GM12878 (cell line): ENCODE results near the gene ELL2. TPM values are rescaled to one million over a fixed set of nuclear protein-coding genes. Genes with fewer than 3 reads are reported as not detected.

Experiments used
- ATAC-seq: fragments of 200-7000 bp; cut with Tn5 transposase; 3 replicates; pipeline ENCODE4 v1.9.1; 2020; ENCODE audit warnings: mild to moderate bottlenecking, moderate library complexity
- BruUV-seq: library from RNA; stranded (reverse); fragments of 400-500 nt; replicated peaks from 2 replicates; lab custom pipeline; 2021; lab: Mats Ljungman, UMichigan
- CTCF ChIA-PET: fragments of 300-600 bp; sonication (Branson Sonifier 250); formaldehyde crosslinking; extraction: SDS; loops from one replicate; lab custom pipeline; 2021; ENCODE audit warnings: inconsistent platforms; lab: Yijun Ruan, JAX
- POLR2A ChIA-PET: fragments of 350-600 bp; formaldehyde crosslinking; extraction: SDS; loops from one replicate; lab custom pipeline; 2021; ENCODE audit warnings: inconsistent platforms; lab: Charles Lee
- RAD21 ChIA-PET: fragments of 300-600 bp; sonication (Branson Sonifier 250); formaldehyde crosslinking; loops from one replicate; lab custom pipeline; 2023; ENCODE audit warnings: antibody characterized with exemption; ENCODE audit not compliant: unreplicated experiment; lab: Charles Lee
- SMC1A ChIA-PET: fragments of 300-600 bp; sonication (Branson Sonifier 250); formaldehyde crosslinking; loops from one replicate; lab custom pipeline; 2023; ENCODE audit not compliant: unreplicated experiment, uncharacterized antibody; lab: Charles Lee
- DNase-seq: peaks from one replicate; pipeline ENCODE4 v3.0.0-alpha.2; 2011; ENCODE audit warnings: low read depth, low spot score
- FAIRE-seq: peaks from 3 replicates; lab custom pipeline; 2011; peaks lifted over from hg19 to GRCh38; lab: Jason Lieb, UNC
- H2AFZ ChIP-seq: 2 replicates; pipeline ENCODE4 v1.6.0; 2011; ENCODE audit warnings: low read depth, low read length, control low read depth; ENCODE audit not compliant: control insufficient read depth
- H3K27ac ChIP-seq: 2 replicates; pipeline ENCODE4 v1.5.1; 2011; ENCODE audit warnings: control low read depth; ENCODE audit not compliant: control insufficient read depth, insufficient read depth
- H3K27me3 ChIP-seq, 2 experiments: replicated peaks in 1 of 2; 2 replicates each; pipeline versions ENCODE4 v1.6.0 to v1.6.1; 2011; ENCODE audit warnings: low read length in 1 of 2; ENCODE audit not compliant: control insufficient read depth in 2 of 2, insufficient read depth in 2 of 2
- H3K36me3 ChIP-seq, 2 experiments: 2 replicates each; pipeline ENCODE4 v1.5.1; 2011; ENCODE audit warnings: low read length in 1 of 2; ENCODE audit not compliant: control insufficient read depth in 2 of 2, insufficient read depth in 2 of 2
- H3K4me1 ChIP-seq: 2 replicates; pipeline ENCODE4 v1.6.1; 2011; ENCODE audit warnings: mild to moderate bottlenecking, low read length, moderate library complexity, mixed read lengths; ENCODE audit not compliant: control insufficient read depth, insufficient read depth
- H3K4me2 ChIP-seq: 2 replicates; pipeline ENCODE4 v1.6.0; 2011; ENCODE audit warnings: control low read depth; ENCODE audit not compliant: control insufficient read depth, insufficient read depth
- H3K4me3 ChIP-seq: fragments of 200-600 bp; sonication (generic); 2 replicates; pipeline ENCODE4 v1.5.1; 2016
- H3K79me2 ChIP-seq: 2 replicates; pipeline ENCODE4 v1.6.0; 2011; ENCODE audit warnings: low read length; ENCODE audit not compliant: control insufficient read depth, insufficient read depth
- H3K9ac ChIP-seq: 2 replicates; pipeline ENCODE4 v1.8.0; 2011; ENCODE audit warnings: low read length, control low read depth, mixed read lengths; ENCODE audit not compliant: control insufficient read depth, insufficient read depth
- H3K9me3 ChIP-seq: replicated peaks from 3 replicates; pipeline ENCODE4 v1.5.1; 2011; ENCODE audit warnings: mild to moderate bottlenecking, low read length; ENCODE audit not compliant: control insufficient read depth, insufficient read depth
- H4K20me1 ChIP-seq: 2 replicates; pipeline ENCODE4 v1.6.0; 2011; ENCODE audit not compliant: control insufficient read depth, insufficient read depth
- CEBPZ ChIP-seq: fragments of 150-350 bp; IDR thresholded peaks from 2 replicates; pipeline ENCODE4 v1.6.1; 2016; ENCODE audit warnings: low read depth, low read length
- MAX ChIP-seq: IDR thresholded peaks from 2 replicates; pipeline ENCODE4 v1.6.1; 2012; ENCODE audit warnings: low read depth, low read length, improper control_type of control experiment
- MLLT1 ChIP-seq: fragments of 450-650 bp; IDR thresholded peaks from 2 replicates; pipeline ENCODE4 v1.6.1; 2016; ENCODE audit warnings: mild to moderate bottlenecking
- MTA3 ChIP-seq: IDR thresholded peaks from 2 replicates; pipeline ENCODE4 v1.6.1; 2012; ENCODE audit warnings: low read length, inconsistent platforms, borderline replicate concordance
- MYB ChIP-seq: fragments of 150-350 bp; IDR thresholded peaks from 2 replicates; pipeline ENCODE4 v1.6.1; 2014; ENCODE audit warnings: mild to moderate bottlenecking, low read depth, low read length, borderline replicate concordance
- PML ChIP-seq: IDR thresholded peaks from 2 replicates; pipeline ENCODE4 v1.6.1; 2012; ENCODE audit warnings: low read length, inconsistent platforms
- PRDM15 ChIP-seq: fragments of 450-650 bp; formaldehyde crosslinking; IDR thresholded peaks from 2 replicates; pipeline ENCODE4 v1.4.0; 2020; ENCODE audit warnings: mild to moderate bottlenecking, moderate library complexity
- SMAD5 ChIP-seq: IDR thresholded peaks from 2 replicates; pipeline ENCODE4 v1.6.1; 2016; ENCODE audit warnings: antibody characterized with exemption, low read depth
- TBL1XR1 ChIP-seq: IDR thresholded peaks from 2 replicates; pipeline ENCODE4 v1.6.1; 2012; ENCODE audit warnings: low read depth, low read length, improper control_type of control experiment
- YBX1 ChIP-seq: fragments of 450-650 bp; IDR thresholded peaks from 2 replicates; pipeline ENCODE4 v1.6.1; 2016; ENCODE audit warnings: antibody characterized with exemption
- ZBTB11 ChIP-seq: fragments of 450-650 bp; formaldehyde crosslinking; IDR thresholded peaks from 2 replicates; pipeline ENCODE4 v1.5.0; 2022; ENCODE audit warnings: mild to moderate bottlenecking, missing genetic modification characterization
- ZNF217 ChIP-seq: fragments of 450-650 bp; IDR thresholded peaks from 2 replicates; pipeline ENCODE4 v1.6.1; 2017; ENCODE audit warnings: antibody characterized with exemption, mild to moderate bottlenecking
- WGBS: methylation state at CpG from one replicate; pipeline ENCODE4 v1.1.6; 2016; ENCODE audit warnings: low lambda C conversion rate; ENCODE audit not compliant: insufficient replicate concordance, insufficient coverage; ENCODE audit errors: missing lambda C conversion rate; 5-methylcytosine and 5-hydroxymethylcytosine counted together
- in situ Hi-C: fragments of 300-500 bp; cut with MboI; formaldehyde crosslinking; loops from 9 replicates; pipeline ENCODE4 v1.14.3; 2018; ENCODE audit warnings: mixed read lengths
- intact Hi-C: fragments of 100-400 bp; cut with micrococcal nuclease; formaldehyde crosslinking; loops from one replicate; pipeline ENCODE4 v1.14.2; 2022; ENCODE audit not compliant: unreplicated experiment
- polyA plus RNA-seq, 11 experiments: library from polyadenylated mRNA; depleted of rRNA in 4 of 11; unstranded in 6 of 11; stranded (reverse) in 5 of 11; fragments of >200 nt; fragmentation: Nextera tagmentation in 4 of 11; fragmentation: Illumina TruSeq in 1 of 11; extraction: Ambion mirVana in 4 of 11; extraction: Trizol in 1 of 11; gene quantifications; 1 replicate in 1 of 11; 2 replicates in 10 of 11; pipeline versions ENCODE4 v1.2.1 to v1.2.3, GENCODE V29; 2011 to 2016; ENCODE audit warnings: inconsistent platforms in 2 of 11, missing spikeins in 2 of 11, low read depth in 1 of 11
- total RNA-seq, 4 experiments: library from RNA; depleted of rRNA in 3 of 4; stranded (reverse); fragments of >200 nt in 3 of 4; fragmentation: Illumina TruSeq in 1 of 4; extraction: Trizol in 1 of 4; gene quantifications; 2 replicates each; pipeline versions ENCODE4 v1.2.1 to v1.2.3, GENCODE V29; 2013 to 2021

ELL2 gene
- total and polyA plus RNA-seq, 10 of the 15 experiments (the other 5 are each of a cell fraction or from before 2014, with no cell fraction given): 24.2 to 91.4 (median 57.4) TPM

- SMC1A ChIA-PET: interaction anchor here (0.8 to 4.2 kb wide), 13 partner anchors 9 to 441 kb away, joined by 3 to 55 read pairs (median 4); no protein-coding TSS in a partner anchor
- DNase-seq (no peak), ATAC-seq (no peak), FAIRE-seq (no peak)
- no peaks in the 10 kb centered on the region for H3K79me2 ChIP-seq
- POLR2A ChIA-PET: no interaction called here
- intact Hi-C loops: no loop called here
- no peak overlapping the region for H3K4me3 ChIP-seq
- H3K9me3 ChIP-seq: no peaks in the 10 kb centered on the region
- no peaks in the 10 kb centered on the region for H3K4me1 ChIP-seq
- in situ Hi-C loops: no loop called here
- no peak overlapping the region for H3K9ac ChIP-seq
- no TSS peak for BruUV-seq
- peaks cover 5 to 18% of the 10 kb centered on the region in 2 experiments for H3K36me3 ChIP-seq
- H4K20me1 ChIP-seq: no peaks in the 10 kb centered on the region
- no peak overlapping the region for H3K27ac ChIP-seq
- 98% methylated on average over 3 of the region's 3 CpGs for WGBS
- no peaks in the 10 kb centered on the region for H3K27me3 ChIP-seq
- CTCF ChIA-PET: interaction anchor here (0.7 to 1.6 kb wide), 11 partner anchors 9 to 441 kb away, joined by 3 to 11 read pairs (median 3); no protein-coding TSS in a partner anchor
- H2AFZ ChIP-seq: no peak overlapping the region
- RAD21 ChIA-PET: interaction anchor here (0.9 to 3.1 kb wide), 10 partner anchors 13 to 448 kb away, joined by 3 to 12 read pairs (median 4); no protein-coding TSS in a partner anchor
- no peak overlapping the region for H3K4me2 ChIP-seq
- TF ChIP-seq YBX1: no peak
- no peak for TF ChIP-seq MYB
- TF ChIP-seq MAX: no peak
- no peak for TF ChIP-seq SMAD5
- TF ChIP-seq ZNF217: no peak
- TF ChIP-seq MLLT1: no peak
- TF ChIP-seq PML: no peak
- TF ChIP-seq TBL1XR1: no peak
- no peak for TF ChIP-seq PRDM15 (CRISPR knock-in tag)
- TF ChIP-seq MTA3: no peak
- no peak for TF ChIP-seq CEBPZ
- TF ChIP-seq ZBTB11: no peak
Observed at GRCh38 chr5:95895251-95895650, 66.4 kb downstream of the ELL2 start.
